MCF 10A (cell line): ENCODE data around the gene ADAMTS2. TPM values are rescaled to one million over a fixed set of nuclear protein-coding genes. Genes with fewer than 3 reads are reported as not detected.

Experiments used
- BruUV-seq: library from RNA; stranded (reverse); fragments of 400-500 nt; replicated peaks from 2 replicates; lab custom pipeline; 2021; lab: Mats Ljungman, UMichigan
- CTCF ChIA-PET: fragments of 300-600 bp; sonication (Branson Sonifier 250); formaldehyde crosslinking; extraction: SDS; loops from one replicate; lab custom pipeline; 2021; ENCODE audit warnings: antibody characterized with exemption, inconsistent platforms; lab: Yijun Ruan, JAX
- POLR2A ChIA-PET: fragments of 300-600, 350-650 bp; sonication (Branson Sonifier 250); formaldehyde crosslinking; extraction: SDS; loops from one replicate; lab custom pipeline; 2020; ENCODE audit warnings: antibody characterized with exemption, inconsistent platforms; lab: Yijun Ruan, JAX
- DNase-seq: peaks from one replicate; pipeline ENCODE4 v3.0.0-alpha.2; 2018; ENCODE audit not compliant: unreplicated experiment
- H3K27ac Mint-ChIP-seq: one replicate; pipeline ENCODE4 v1.8.0; 2022; ENCODE audit warnings: mild to moderate bottlenecking, low read depth, mixed read lengths; ENCODE audit not compliant: unreplicated experiment
- H3K27me3 Mint-ChIP-seq: one replicate; pipeline ENCODE4 v1.8.0; 2022; ENCODE audit warnings: mixed read lengths; ENCODE audit not compliant: insufficient read depth, unreplicated experiment
- H3K36me3 Mint-ChIP-seq: one replicate; pipeline ENCODE4 v1.8.0; 2022; ENCODE audit warnings: mild to moderate bottlenecking, moderate library complexity, mixed read lengths; ENCODE audit not compliant: insufficient read depth, unreplicated experiment
- H3K4me1 Mint-ChIP-seq: one replicate; pipeline ENCODE4 v1.8.0; 2022; ENCODE audit warnings: mixed read lengths; ENCODE audit not compliant: insufficient read depth, unreplicated experiment
- H3K4me3 Mint-ChIP-seq: one replicate; pipeline ENCODE4 v1.8.0; 2022; ENCODE audit warnings: mild to moderate bottlenecking, moderate library complexity, mixed read lengths; ENCODE audit not compliant: unreplicated experiment
- H3K9me3 Mint-ChIP-seq: one replicate; pipeline ENCODE4 v1.8.0; 2022; ENCODE audit warnings: mixed read lengths; ENCODE audit not compliant: unreplicated experiment
- CTCF ChIP-seq: fragments of 200-600 bp; IDR thresholded peaks from one replicate; pipeline ENCODE4 v1.8.0; 2022; ENCODE audit warnings: antibody characterized with exemption, mild to moderate bottlenecking; ENCODE audit not compliant: unreplicated experiment
- intact Hi-C: fragments of 100-400 bp; cut with micrococcal nuclease; formaldehyde crosslinking; loops from 2 replicates; pipeline ENCODE4 v1.14.1; 2022
- total RNA-seq: library from RNA; stranded (reverse); gene quantifications from 2 replicates; pipeline ENCODE4 v1.2.3, GENCODE V29; 2022

Gene ADAMTS2
- total RNA-seq, 1 experiment from 2014 or later: not detected

- Mint-ChIP-seq H3K27ac (no peak overlapping the region), H3K36me3 (peaks cover 10% of the 10 kb centered on the region), H3K9me3 (peaks cover 12% of the 10 kb centered on the region), H3K27me3 (peaks cover 6% of the 10 kb centered on the region), H3K4me3 (no peak overlapping the region), H3K4me1 (no peaks in the 10 kb centered on the region)
- no TSS peak for BruUV-seq
- no peak for TF ChIP-seq CTCF
- DNase-seq: no peak
- intact Hi-C loops: no loop called here
- ChIA-PET POLR2A (no interaction called here), CTCF (interaction anchor here (0.7 to 1.1 kb wide), 2 partner anchors 12 to 202 kb away, joined by 3 read pairs; no protein-coding TSS in a partner anchor)
These were observed 122.8 kb downstream of the ADAMTS2 start for GRCh38 chr5:179222246-179223017.

- H3K9me3 Mint-ChIP-seq: peaks cover 17% of the 10 kb centered on the region
- no peak overlapping the region for H3K27ac Mint-ChIP-seq
- CTCF ChIA-PET: interaction anchor here (1.1 kb wide), 1 partner anchor 13 kb away, joined by 3 read pairs; no protein-coding TSS in a partner anchor
- BruUV-seq: no TSS peak
- DNase-seq: no peak
- peaks cover 6% of the 10 kb centered on the region for H3K27me3 Mint-ChIP-seq
- POLR2A ChIA-PET: no interaction called here
- peaks cover 10% of the 10 kb centered on the region for H3K36me3 Mint-ChIP-seq
- intact Hi-C loops: no loop called here
- no peak overlapping the region for H3K4me3 Mint-ChIP-seq
- no peak for TF ChIP-seq CTCF
- no peaks in the 10 kb centered on the region for H3K4me1 Mint-ChIP-seq
These were observed 123.4 kb downstream of the ADAMTS2 start for GRCh38 chr5:179221877-179222220.

- no TSS peak for BruUV-seq
- ChIA-PET POLR2A (no interaction called here), CTCF (interaction anchor here (1.1 kb wide), 1 partner anchor 13 kb away, joined by 3 read pairs; no protein-coding TSS in a partner anchor)
- intact Hi-C loops: no loop called here
- peaks cover 3% of the 10 kb centered on the region for H3K27me3 Mint-ChIP-seq
- no peak for TF ChIP-seq CTCF
- H3K36me3 Mint-ChIP-seq: peaks cover 10% of the 10 kb centered on the region
- no peak overlapping the region for H3K27ac Mint-ChIP-seq
- H3K4me1 Mint-ChIP-seq: no peaks in the 10 kb centered on the region
- H3K4me3 Mint-ChIP-seq: no peak overlapping the region
- peaks cover 21% of the 10 kb centered on the region for H3K9me3 Mint-ChIP-seq
- no peak for DNase-seq
These were observed 123.9 kb downstream of the ADAMTS2 start for GRCh38 chr5:179221196-179221876.

- H3K9me3 Mint-ChIP-seq: peaks cover 21% of the 10 kb centered on the region
- H3K4me3 Mint-ChIP-seq: no peak overlapping the region
- DNase-seq: no peak
- H3K27ac Mint-ChIP-seq: no peak overlapping the region
- POLR2A ChIA-PET: no interaction called here
- CTCF ChIA-PET: no interaction called here
- intact Hi-C loops: no loop called here
- TF ChIP-seq CTCF: no peak
- no peaks in the 10 kb centered on the region for H3K27me3 Mint-ChIP-seq
- no peaks in the 10 kb centered on the region for H3K4me1 Mint-ChIP-seq
- peaks cover 10% of the 10 kb centered on the region for H3K36me3 Mint-ChIP-seq
- no TSS peak for BruUV-seq
These were observed 124.5 kb downstream of the ADAMTS2 start for GRCh38 chr5:179220716-179221115.
